Pancreas (tissue), 10 donors: ENCODE results near the gene HTR3C. TPM values are rescaled to one million over a fixed set of nuclear protein-coding genes. Genes with fewer than 3 reads are reported as not detected.
"Not testable (repeated sequence)": the region's sequence is repeated elsewhere in the genome, so short reads cannot be mapped to it uniquely, and the experiment has no call there.

ENCODE experiments used
- ATAC-seq, 4 donors: fragments of 200-7000 bp; cut with Tn5 transposase; one replicate each; pipeline versions ENCODE4 v1.8.0 to v1.9.1; 2020; ENCODE audit warnings: mild to moderate bottlenecking in 4 of 4, moderate library complexity in 4 of 4
- DNase-seq, 6 donors: peaks; one replicate each; pipeline ENCODE4 v3.0.0-alpha.2; 2020
- FAIRE-seq: peaks from 2 replicates; lab custom pipeline; 2012; peaks lifted over from hg19 to GRCh38; lab: Jason Lieb, UNC
- H3K27ac ChIP-seq, 4 donors: fragments of 200-600 bp; sonication (generic); 1 replicate in 3 of 4; 2 replicates in 1 of 4; pipeline versions ENCODE4 v1.5.0 to v1.8.0; 2020
- H3K27me3 ChIP-seq, 4 donors: fragments of 200-600 bp; one replicate each; pipeline ENCODE4 v1.8.0; 2021
- H3K36me3 ChIP-seq, 3 donors: fragments of 200-600 bp; sonication (generic) in 1 of 3; one replicate each; pipeline versions ENCODE4 v1.5.0 to v1.8.0; 2020 to 2021
- H3K4me1 ChIP-seq, 3 donors: fragments of 200-600 bp; one replicate each; pipeline ENCODE4 v1.8.0; 2021
- H3K4me3 ChIP-seq, 4 donors: fragments of 200-600 bp; sonication (generic) in 2 of 4; one replicate each; pipeline versions ENCODE4 v1.5.0 to v1.8.0; 2020 to 2021
- H3K9me3 ChIP-seq, 4 donors: fragments of 200-600 bp; one replicate each; pipeline ENCODE4 v1.8.0; 2021
- WGBS, 2 donors: extraction: QIAGEN DNeasy Blood & Tissue Kit; methylation state at CpG; one replicate each; pipeline ENCODE4 v1.1.7; 2013; 5-methylcytosine and 5-hydroxymethylcytosine counted together
- intact Hi-C, 3 donors: fragments of 100-400 bp; cut with DNase I; formaldehyde crosslinking; loops; one replicate each; pipeline versions ENCODE4 v1.11.1 to v1.14.2; 2022
- polyA plus RNA-seq, 2 donors: library from polyadenylated mRNA; stranded (reverse); fragments of 200-250 nt; gene quantifications; one replicate each; pipeline ENCODE4 v1.2.3, GENCODE V29; 2013
- total RNA-seq, 6 donors: library from RNA; stranded (reverse); fragmentation: NEBNext Ultra II Directional in 4 of 6; extraction: Animal tissue kit (Norgen Biotek cat#: 25700) in 4 of 6; gene quantifications; one replicate each; pipeline versions ENCODE4 v1.2.1 to v1.2.4, GENCODE V29; 2021 to 2023
- TF ChIP-seq, protein P1 (sequence below), 4 donors: fragments of 200-600 bp; sonication (generic) in 3 of 4; IDR thresholded peaks; one replicate each; pipeline versions ENCODE4 v1.5.0 to v1.8.0; 2021; ENCODE audit warnings: antibody characterized with exemption in 4 of 4
- donor health status: healthy with polysubstance abuse.
- donor health status: DM: no; HTN: no; CAD: no; lungs with moderate emphysema.
- donor health status: DM: no; HTN: no; CAD: no.
- donor health status: control.
- donor health status: control.
- donor health status: Bipolar disorder and iron deficiency.
- donor health status: DM: yes; HTN: yes; CAD: no.
- donor health status: DM: no; HTN: no; CAD: no.
- donor health status: DM: no; HTN: no; CAD: no.
- donor health status: DM: yes; HTN: yes; CAD: no.

The HTR3C gene, protein sequence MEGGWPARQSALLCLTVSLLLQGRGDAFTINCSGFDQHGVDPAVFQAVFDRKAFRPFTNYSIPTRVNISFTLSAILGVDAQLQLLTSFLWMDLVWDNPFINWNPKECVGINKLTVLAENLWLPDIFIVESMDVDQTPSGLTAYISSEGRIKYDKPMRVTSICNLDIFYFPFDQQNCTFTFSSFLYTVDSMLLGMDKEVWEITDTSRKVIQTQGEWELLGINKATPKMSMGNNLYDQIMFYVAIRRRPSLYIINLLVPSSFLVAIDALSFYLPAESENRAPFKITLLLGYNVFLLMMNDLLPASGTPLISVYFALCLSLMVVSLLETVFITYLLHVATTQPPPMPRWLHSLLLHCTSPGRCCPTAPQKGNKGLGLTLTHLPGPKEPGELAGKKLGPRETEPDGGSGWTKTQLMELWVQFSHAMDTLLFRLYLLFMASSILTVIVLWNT
- not detected for total RNA-seq
- under 1 TPM in 1 of 2 donors, not detected in 1; 0.09 TPM for polyA plus RNA-seq

DNA sequence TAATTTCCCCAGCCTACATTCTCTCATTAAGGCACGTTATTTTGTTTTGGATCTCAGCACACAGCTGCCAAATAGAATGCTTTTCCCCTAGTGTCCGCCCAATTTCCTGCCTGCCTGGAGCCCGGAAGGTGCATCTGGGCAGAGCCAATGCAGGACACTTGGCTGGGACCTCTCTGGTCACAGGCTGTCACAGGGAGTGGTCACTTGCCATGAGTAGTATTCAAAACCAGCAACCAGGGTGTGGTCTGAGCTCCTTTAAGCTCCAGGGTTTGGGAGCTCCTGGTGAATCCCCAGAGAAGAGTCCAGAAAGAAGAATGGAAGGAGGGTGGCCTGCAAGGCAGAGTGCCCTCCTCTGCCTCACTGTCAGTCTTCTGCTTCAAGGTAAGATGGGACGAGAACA lies at the start of gene HTR3C:
Gene HTR3C, plus strand, starts transcription at position 281 of the 400 bp plus-strand sequence. Its CDS starts 34 bp downstream, at position 315.
- H3K36me3 ChIP-seq: no peaks in the 10 kb centered on the region
- H3K27ac ChIP-seq: no peak within 1 kb of the TSS
- no peaks in the 10 kb centered on the region for H3K9me3 ChIP-seq
- no peaks in the 10 kb centered on the region for H3K4me1 ChIP-seq
- 49 to 51% methylated on average over 4 of the region's 4 CpGs for WGBS, 2 donors
- intact Hi-C loops: no loop called here
- H3K27me3 ChIP-seq: no peaks in the 10 kb centered on the region
- DNase-seq (no peak), FAIRE-seq (no peak), ATAC-seq (no peak)
- no peak within 1 kb of the TSS for H3K4me3 ChIP-seq
- TF ChIP-seq, protein P1, sequence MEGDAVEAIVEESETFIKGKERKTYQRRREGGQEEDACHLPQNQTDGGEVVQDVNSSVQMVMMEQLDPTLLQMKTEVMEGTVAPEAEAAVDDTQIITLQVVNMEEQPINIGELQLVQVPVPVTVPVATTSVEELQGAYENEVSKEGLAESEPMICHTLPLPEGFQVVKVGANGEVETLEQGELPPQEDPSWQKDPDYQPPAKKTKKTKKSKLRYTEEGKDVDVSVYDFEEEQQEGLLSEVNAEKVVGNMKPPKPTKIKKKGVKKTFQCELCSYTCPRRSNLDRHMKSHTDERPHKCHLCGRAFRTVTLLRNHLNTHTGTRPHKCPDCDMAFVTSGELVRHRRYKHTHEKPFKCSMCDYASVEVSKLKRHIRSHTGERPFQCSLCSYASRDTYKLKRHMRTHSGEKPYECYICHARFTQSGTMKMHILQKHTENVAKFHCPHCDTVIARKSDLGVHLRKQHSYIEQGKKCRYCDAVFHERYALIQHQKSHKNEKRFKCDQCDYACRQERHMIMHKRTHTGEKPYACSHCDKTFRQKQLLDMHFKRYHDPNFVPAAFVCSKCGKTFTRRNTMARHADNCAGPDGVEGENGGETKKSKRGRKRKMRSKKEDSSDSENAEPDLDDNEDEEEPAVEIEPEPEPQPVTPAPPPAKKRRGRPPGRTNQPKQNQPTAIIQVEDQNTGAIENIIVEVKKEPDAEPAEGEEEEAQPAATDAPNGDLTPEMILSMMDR (IDR thresholded peaks at IDR 0.05): no peak

DNA sequence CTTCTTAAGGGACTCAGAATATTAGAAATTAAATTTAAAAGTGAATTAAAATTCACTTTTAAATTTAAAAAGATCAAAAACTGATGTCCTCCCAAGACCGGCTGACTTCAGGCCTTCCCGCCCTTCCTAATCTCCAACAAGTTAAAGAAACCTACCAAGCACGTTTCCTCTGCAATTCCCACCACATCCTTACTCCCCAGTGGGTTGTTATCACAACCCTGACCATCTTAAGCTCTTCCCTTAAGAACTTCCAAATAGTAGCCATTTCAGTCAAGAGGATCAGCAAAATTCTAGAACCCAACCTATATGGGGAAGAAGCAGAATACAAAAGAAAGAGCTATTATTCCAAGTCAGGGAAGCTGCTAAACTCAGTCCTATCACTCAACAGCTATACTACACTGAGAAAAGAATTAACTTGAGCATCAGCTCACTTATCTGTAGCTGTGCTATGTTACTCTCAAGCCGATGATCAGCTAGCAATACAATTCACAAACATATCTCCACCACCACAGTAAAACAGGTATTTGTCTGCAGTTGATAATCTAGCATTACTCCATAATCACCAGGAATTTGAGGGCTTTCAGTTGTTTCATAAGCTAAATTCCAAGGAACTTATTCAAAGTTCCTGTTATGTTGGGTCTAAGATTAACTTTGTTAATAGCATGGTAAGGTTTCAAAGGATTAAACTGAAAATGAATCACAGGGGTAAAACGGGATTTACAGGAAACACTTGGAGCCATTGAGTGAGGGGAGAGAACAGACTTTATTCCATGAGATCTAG lies 49.5 kb upstream of the HTR3C start:
- H3K4me3 ChIP-seq: no peak overlapping the region
- no peaks in the 10 kb centered on the region for H3K9me3 ChIP-seq
- no peaks in the 10 kb centered on the region for H3K36me3 ChIP-seq
- FAIRE-seq (no peak), ATAC-seq (no peak), DNase-seq (no peak)
- no peaks in the 10 kb centered on the region for H3K27me3 ChIP-seq
- peaks cover 0 to 9% (median 0%) of the 10 kb centered on the region in 3 donors for H3K4me1 ChIP-seq
- no peak overlapping the region for H3K27ac ChIP-seq
- intact Hi-C loops: loop anchor here in 1 of 3 donors (10.0 kb wide), 1 partner anchor 99 kb away; no protein-coding TSS in a partner anchor
- TF ChIP-seq, protein P1 (IDR thresholded peaks at IDR 0.05): no peak
- WGBS, 2 donors: 87 to 90% methylated on average over 5 of the region's 5 CpGs

DNA sequence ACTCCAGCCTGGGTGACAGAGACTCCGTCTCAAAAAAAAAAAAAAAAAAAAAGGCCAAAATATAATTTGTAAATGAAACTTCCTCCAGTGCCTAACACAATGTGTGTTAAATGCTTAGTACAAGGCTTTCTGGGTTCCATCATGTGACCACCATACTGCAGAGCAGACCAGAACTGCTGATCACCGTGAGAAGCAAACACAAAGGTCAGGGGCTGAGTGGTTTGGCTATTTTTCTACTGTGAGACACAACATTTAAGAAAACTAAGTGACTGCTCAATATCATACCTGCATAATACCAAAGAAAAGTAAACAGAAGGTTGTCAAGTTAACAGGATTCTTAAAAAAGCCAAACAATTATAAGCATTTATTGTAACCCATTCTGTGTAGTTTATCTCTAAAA lies 48.4 kb upstream of the HTR3C start:
- DNase-seq (no peak), ATAC-seq (peak in 2 of 4 donors; percentile 31 to 41), FAIRE-seq (no peak)
- WGBS, 2 donors: 83 to 88% methylated on average over 1 to 2 of the region's 2 CpGs
- Histone ChIP-seq H3K4me3 (no peak overlapping the region), H3K27ac (no peak overlapping the region), H3K9me3 (no peaks in the 10 kb centered on the region), H3K27me3 (no peaks in the 10 kb centered on the region), H3K4me1 (peaks cover 0 to 9% (median 0%) of the 10 kb centered on the region in 3 donors), H3K36me3 (no peaks in the 10 kb centered on the region)
- intact Hi-C loops: loop anchor here in 1 of 3 donors (10.0 kb wide), 1 partner anchor 100 kb away; no protein-coding TSS in a partner anchor
- TF ChIP-seq, protein P1 (IDR thresholded peaks at IDR 0.05): no peak

DNA sequence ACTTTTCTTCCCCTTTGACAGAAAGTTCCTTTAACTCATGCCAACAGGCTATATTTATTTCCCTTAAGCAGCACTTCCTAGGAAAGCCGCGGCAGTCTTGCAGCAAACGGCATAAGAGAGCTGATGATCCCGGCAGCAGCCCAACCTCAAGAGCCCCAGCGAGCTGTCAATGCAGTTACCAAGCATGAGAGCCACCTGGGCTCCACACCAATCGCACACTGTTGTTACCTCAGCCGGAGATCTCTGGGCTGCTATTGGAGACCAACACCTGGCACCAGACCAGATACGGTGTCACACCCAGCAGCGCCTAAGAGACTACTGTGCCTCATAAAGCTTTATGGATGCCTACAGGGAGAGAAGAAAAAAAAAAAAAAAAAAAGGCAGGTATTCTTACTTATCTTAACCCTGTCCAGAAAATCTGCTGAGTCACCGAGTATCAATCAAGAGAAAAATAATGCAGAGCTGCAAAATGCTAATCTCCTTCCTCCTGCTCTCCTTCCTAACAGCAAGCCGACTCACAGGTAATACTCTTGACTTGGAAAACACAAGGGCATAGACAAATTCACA lies 46.8 kb upstream of the HTR3C start:
- 4 to 5% methylated on average over 11 of the region's 11 CpGs for WGBS, 2 donors
- DNase-seq (peak; percentile 64 to 77 (median 75)), ATAC-seq (peak; percentile 89 to 94 (median 92)), FAIRE-seq (no peak)
- Histone ChIP-seq H3K4me1 (peaks cover 0 to 9% (median 0%) of the 10 kb centered on the region in 3 donors), H3K4me3 (peak overlapping the region in 1 of 4 donors; percentile 20), H3K27me3 (no peaks in the 10 kb centered on the region), H3K27ac (peak overlapping the region in 1 of 4 donors; percentile 1), H3K9me3 (no peaks in the 10 kb centered on the region), H3K36me3 (no peaks in the 10 kb centered on the region)
- intact Hi-C loops: loop anchor here in 1 of 3 donors (10.0 kb wide), 1 partner anchor 101 kb away; no protein-coding TSS in a partner anchor
- TF ChIP-seq, protein P1 (IDR thresholded peaks at IDR 0.05): no peak

DNA sequence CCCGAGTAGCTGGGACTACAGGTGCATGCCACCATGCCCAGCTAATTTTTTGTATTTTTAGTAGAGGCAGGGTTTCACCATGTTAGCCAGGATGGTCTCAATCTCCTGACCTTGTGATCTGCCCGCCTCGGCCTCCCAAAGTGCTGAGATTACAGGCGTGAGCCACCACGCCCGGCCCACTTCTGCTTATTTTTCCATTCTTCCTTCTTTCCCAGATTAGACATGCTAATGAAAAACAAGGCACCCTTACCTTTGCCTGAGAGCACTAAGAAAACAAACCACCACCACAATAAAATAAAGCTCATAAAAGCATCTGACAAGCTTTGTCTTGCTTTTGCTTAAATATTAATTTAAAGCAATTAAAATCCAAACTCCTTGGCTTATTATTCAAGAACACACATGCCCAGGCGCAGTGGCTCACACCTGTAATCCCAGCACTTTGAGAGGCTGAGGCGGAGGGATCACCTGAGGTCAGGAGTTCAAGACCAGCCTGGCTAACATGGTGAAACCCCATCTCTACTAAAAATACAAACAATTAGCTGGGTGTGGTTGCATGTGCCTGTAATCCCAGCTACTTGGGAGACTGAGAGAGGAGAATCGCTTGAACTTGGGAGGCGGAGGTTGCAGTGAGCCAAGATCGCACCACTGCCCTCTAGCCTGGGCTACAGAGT lies 45.6 kb upstream of the HTR3C start:
- not testable (repeated sequence) for ATAC-seq, DNase-seq, H3K4me3 ChIP-seq, FAIRE-seq, H3K36me3 ChIP-seq, H3K27me3 ChIP-seq, H3K9me3 ChIP-seq, H3K4me1 ChIP-seq, H3K27ac ChIP-seq
- WGBS, 2 donors: 89 to 95% methylated on average over 11 of the region's 11 CpGs
- intact Hi-C loops: loop anchor here in 1 of 3 donors (10.0 kb wide), 1 partner anchor 102 kb away; no protein-coding TSS in a partner anchor
